GM20431 (cell line): Measurements from ENCODE around the gene SKAP1.
"Not testable (repeated sequence)": the region's sequence is repeated elsewhere in the genome, so short reads cannot be mapped to it uniquely, and the experiment has no call there.

ENCODE experiments used
- in situ Hi-C: fragments of 300-500 bp; cut with MseI, MboI; formaldehyde crosslinking; loops from one replicate; pipeline ENCODE4 v1.15.0; 2020; ENCODE audit warnings: low sequenced_read_pairs; ENCODE audit not compliant: unreplicated experiment

Gene SKAP1

DNA sequence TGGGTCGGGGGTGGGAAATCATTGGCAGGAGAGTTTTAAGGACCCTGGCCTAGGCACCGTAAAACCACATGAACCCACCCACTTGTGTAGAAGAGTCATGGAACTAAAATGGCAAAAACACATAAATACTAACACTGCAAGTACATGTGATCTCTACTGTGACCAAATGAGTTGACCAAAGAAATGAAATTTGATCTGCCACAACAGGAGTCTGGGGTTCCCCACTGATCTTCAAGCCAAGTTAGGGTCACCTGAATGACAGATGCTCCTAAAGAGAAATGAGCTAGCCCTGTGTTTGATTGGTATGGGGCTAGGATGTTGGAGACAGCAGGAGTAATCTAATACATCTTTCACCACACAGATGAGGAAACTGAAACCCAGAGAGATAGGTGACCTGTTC lies 21.5 kb upstream of the SKAP1 start:
- in situ Hi-C loops: loop anchor here (10.0 kb wide), 1 partner anchor 107 kb away; no protein-coding TSS in a partner anchor

DNA sequence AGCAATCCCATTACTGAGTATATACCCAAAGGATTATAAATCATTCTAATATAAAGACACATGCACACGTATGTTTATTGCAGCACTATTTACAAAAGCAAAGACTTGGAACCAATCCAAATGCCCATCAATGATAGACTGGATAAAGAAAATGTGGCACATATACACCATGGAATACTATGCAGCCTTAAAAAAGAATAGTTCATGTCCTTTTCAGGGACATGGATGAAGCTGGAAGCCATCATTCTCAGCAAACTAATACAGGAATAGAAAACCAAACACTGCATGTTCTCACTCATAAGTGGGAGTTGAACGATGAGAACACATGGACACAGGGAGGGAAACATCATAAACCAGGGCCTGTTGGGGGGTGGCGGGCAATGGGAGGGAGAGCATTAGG lies 19.3 kb upstream of the SKAP1 start:
- in situ Hi-C loops: not testable (repeated sequence)

DNA sequence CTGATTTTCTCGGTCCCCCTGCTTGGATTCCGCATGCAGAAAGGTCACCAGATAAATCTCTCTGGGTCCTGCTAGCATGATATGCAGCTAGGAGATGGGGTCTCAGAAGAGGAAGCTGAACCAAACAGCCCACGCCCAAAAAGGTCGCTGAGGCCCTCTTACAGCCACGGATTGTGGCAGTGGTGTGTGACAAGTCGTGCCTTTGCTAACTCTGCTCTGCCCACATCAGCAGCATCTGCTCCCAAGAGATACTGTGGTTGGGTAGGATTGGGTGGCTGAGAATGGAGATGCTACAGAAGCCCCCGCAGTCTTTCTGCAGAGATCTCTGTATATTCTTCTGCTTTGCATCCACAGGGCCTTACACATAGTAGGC lies 15.2 kb upstream of the SKAP1 start:
- in situ Hi-C loops: no loop called here

DNA sequence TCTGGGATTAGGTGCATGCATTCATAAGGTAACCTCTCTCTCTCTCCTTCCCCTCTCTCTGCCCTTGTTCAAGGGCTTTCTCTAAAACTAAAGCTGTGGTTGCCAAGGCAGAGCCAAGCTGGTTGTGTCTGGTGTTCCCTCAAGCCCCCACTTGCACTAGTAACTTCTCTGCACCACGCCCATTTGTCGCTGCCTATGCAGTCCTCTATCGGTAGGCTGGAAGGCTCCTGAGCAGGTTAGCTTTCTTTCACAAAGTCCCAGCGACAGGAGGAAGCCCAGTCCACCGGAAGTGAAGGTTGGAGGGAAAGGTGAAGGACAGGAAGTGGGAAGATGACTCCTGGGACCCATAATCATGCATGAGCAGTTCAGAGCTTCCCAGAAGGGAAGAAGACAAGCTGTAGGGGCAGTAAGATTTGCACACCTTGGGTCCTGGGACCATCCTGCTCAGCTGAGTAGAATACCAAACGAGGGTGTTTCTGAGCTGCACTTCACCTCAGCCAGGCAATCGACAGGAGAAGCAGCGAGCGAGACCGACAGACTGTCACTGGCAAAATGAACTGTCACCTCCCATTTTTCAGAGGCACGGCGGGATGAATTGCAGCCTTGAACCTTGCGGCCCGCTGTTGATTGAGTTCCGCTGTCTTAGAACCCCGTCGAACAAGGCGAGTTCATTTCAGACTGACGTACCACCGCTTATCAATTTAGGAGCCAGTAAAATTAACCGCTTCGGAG lies 14.7 kb upstream of the SKAP1 start:
- in situ Hi-C loops: no loop called here

DNA sequence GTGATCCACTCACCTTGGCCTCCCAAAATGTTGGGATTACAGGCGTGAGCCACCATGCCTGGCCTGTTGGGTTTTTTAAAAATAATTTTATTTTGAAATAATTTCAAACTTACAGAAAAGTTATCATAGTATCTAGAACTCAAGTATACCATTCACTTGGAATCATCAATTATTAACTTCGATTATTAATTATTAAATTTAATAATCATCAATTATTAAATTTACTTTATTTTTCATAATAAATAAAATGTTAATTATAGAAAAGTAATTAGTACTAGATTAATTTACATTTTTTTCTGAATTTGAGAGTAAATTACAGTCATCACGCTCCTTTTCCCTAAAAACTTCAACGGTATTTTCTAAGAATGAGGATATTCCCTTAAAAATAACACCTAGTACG lies 13.7 kb upstream of the SKAP1 start:
- in situ Hi-C loops: no loop called here

DNA sequence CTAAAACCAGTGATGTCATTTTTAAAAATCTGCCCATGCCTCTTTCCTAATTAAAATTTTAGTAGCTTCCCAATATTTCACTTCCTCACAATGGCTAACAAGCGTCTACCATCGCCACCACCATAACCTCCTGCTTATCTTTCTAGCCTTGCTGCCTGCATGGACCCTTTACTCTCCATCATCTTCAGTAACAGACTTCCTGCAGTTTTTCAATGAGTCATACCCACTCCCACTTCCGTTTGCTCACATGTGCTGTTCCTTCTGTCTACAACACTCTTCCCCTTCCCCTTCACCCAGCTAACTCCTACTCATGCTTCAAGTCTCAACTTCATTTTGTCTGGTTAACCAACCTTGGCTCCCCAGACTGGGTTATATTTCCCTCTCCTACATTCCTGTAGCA lies 12.8 kb upstream of the SKAP1 start:
- in situ Hi-C loops: no loop called here

DNA sequence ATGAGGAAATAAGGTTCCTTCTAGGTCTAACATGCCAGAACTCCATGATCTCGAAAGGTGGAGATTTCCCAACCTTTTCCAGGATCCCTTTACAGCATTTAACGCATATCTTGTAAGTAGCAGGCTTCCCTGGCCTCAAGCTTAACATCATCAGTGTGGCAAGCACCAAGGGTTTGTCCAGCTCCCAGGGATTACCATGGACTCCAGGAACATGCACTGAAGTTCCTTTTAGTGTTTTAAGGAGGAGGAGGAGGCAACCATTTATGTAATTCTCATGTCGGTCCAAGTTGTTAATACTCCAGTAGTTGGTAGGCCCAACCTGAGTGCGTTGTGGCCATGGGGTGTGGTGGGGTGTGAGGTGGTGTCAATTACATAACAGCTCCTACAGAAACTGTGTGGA lies 11.8 kb upstream of the SKAP1 start:
- in situ Hi-C loops: no loop called here

DNA sequence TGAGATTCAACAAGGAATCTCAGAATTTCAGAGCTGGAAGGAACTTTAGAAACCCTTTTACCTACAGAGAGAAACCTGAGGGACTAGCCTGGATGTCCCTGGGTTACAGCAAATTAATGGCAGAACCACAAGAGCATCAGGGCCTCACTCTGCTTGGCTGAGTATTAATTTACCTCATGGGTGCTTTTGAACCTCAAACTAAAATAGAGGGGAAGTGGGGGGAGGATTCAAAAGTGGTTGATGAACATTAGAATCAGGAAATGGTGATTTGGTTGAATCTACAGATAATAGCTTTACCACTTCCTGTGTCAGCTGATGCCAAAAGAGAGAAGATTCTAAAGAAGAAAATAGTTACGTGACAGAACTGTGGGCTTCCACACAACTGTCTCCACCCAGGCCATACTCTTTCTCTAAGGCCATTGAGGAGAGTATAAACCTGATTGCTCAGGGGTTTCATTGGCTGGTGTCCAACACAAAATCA lies 11.3 kb upstream of the SKAP1 start:
- in situ Hi-C loops: no loop called here

DNA sequence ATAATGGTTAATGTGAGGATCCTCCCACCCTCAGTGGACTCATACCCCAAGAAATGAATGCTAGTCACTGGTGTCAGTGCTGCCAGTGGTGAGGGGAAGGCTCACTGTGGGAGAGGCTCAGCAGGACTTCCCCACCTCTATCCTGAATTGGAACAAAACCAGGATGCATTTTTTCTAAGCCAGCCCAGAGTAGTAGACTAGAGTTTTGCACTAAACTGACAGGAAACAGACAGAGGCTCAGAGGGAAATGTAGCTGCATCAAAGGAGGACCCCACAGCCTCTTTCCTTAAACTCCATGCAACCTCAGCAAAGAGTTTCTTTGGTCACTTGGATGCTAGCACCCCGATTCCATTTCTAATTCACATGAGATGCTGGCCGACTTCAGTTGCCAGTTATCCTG lies 10.7 kb upstream of the SKAP1 start:
- in situ Hi-C loops: no loop called here

DNA sequence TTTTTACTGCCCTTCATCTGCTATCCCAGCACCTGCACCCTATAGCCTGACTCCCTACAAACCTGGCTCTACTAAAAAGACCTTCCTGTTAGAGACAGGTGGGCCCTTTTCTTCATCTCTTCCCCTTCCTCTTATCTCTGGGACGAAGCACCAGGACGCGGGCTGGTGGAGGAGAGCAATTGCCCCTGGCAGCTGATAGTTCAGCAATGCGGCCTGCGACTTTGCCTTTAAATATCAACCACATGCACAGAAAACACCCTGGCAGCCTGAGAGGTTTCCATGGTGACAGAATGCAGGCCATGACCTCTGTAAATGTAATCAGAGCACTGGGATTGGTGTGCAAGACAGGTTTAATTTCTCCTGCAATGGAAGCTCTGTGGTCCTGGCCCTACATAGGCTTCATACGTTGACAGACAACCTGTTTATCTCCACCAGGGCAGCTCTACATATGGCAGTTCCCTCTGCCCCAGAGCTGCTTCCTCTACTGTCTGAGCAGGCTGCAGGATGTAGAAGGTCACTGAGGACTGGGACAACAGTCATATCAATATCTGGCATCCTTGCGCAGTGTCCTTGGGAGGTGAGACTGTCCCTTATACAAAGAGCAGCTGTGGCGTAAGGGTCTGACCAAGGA lies 10.0 kb upstream of the SKAP1 start:
- in situ Hi-C loops: no loop called here

DNA sequence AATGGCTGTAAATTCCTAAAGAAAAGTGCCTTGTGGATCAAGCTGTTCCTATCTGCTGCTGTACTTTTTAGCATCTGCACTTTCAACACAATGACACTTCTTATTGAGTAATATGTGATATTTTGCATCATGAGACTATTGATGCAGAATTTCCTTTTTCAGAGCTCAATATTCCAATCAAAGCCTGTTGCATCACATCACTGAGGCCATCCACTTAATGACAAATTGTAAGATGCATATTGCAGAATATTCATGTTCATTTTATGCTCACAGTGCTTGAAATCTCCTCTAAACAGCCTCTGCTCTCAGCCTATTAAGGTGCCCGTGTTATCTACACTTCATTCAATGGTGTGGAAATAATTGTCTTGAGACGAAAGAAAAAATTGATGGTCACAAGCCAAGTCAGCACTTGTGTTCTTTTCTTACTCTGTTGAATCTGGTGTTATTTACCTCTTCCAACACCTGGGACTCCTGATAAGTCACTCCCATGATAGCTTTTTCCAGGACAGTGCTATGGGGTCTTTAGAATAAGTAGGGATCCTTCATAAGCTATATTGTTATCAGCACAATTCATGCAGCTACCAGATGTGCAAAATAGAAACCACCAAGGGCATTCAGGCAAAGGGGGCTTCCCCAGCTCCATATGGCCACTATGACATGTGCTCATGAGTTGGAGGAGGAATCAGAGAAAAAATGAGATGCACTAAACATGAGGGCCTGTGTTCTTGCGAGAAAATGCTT lies 9.3 kb upstream of the SKAP1 start:
- in situ Hi-C loops: no loop called here

DNA sequence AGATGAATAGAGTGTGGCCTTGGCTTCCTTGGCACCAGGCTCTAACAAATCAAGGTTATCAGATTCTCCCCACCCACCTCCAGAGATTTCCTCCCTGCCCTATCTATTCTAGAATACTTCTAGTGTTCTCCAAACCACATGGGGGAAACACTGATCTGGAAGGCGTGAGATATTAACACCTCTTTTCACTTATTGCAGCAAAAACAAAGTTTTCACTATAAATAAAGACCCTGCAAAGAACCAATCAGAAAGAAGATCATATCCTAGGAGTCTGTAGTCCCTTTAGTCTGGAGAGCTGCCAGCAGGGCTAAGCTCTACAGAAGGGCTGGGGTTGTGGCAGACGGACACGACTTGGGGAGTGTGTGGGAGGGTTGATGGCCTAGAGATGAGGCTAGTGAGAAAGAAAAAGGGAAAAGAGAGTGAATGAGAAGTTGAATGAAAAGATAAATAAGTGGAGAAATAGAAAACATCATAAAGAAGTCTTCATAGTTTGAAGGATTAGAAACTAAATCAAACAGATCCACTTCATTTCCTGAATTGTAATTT lies 8.6 kb upstream of the SKAP1 start:
- in situ Hi-C loops: no loop called here

DNA sequence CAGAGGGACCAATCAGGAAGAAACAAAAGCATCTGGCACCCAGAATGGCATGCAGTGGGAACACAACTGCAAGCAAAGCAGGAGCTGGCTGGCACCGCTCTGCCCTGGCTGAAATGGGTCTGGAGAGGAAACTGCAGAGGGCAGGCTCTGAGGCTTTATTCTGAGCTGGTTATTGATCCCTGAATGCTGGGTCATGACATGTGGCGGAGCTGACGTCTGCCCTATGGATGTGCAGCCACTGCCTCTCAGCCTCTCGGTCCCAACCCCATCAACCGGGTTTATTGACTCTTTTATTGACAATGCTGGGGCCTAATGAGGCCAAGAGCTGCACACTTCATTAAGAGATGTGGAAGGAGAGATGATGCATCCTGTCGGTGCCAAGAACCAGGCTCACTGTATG lies 3.9 kb upstream of the SKAP1 start:
- in situ Hi-C loops: no loop called here

DNA sequence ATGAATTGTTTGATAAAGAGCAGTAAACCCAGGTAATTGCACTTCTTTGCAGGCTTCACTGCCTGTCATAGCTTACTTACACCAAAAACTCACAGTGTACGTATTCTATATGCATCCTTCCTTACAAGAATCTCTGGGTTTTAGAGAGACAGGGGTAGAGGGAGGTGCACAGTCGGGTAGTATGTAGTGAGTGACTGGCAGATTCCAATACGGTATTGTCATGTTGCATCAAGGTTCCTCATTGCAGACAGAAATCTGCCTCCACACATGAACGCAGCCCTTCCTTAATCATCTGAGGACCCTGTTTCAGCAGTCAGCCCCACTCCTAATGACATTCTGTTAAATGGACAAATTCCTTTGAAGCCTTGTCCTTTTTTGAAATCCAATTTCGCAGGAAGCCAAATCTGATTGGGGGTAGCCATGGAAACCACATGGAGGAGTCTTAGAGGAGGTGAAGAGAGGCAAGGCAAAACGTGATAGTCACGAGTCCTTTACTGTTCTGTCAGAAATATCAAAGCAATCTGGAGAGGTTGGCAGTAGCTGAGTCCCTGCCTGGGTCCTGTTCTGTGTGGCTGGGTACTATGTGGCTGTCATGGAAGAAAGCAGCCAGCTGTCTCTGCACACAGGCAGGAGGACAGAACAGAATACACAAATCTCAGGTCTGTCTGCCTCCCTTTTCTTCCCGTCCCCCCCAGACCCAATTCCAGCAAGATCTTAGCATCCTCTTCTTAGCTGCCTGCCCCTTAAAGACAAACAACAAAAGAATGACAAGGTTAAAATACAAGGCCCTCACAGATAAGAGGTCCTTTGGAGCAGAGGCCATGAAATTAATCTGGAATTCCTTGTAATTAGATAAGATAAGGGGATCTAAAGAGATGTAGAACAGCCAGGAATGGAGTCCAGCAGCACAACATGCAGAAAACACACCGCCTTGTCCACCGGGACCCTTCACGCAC lies 3.1 kb upstream of the SKAP1 start:
- in situ Hi-C loops: no loop called here

DNA sequence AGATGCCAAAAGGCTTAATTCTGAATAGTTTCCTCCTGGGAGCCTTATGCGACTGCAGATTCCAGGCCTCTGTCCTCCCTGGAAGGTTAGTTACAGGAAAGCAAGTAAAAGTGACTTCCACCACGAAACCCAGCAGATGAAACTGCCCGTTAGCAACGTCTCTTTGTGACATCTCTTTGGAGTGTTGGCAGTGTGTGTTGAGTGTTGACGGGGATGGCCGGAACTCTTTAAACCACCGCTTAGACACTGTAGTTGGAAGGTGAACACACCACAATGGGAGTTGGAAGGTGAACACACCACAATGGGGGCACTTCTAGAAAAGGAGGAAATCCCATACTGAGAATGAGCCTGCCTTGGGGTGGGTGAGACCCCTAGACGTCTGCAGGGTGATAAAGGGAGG lies 858 bp downstream of the SKAP1 start:
- in situ Hi-C loops: no loop called here

DNA sequence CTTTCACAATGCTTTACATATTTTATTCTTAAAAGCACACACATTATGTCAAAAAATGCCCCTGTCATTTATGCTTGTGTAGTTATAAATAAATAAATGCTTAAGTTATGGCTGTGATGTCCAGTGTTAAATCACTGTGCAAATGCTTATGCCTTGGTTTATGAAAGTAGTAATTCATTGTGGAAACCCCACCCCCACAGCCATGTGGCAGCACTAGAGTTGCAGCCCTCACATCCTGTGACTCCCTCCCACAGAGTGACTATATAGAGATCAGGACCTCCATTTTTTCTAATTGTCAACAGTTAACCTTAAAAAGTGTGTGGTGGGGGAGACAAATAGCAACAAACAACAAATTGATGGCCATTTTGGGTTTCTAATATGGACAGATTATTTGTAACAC lies 2.4 kb downstream of the SKAP1 start:
- in situ Hi-C loops: no loop called here

DNA sequence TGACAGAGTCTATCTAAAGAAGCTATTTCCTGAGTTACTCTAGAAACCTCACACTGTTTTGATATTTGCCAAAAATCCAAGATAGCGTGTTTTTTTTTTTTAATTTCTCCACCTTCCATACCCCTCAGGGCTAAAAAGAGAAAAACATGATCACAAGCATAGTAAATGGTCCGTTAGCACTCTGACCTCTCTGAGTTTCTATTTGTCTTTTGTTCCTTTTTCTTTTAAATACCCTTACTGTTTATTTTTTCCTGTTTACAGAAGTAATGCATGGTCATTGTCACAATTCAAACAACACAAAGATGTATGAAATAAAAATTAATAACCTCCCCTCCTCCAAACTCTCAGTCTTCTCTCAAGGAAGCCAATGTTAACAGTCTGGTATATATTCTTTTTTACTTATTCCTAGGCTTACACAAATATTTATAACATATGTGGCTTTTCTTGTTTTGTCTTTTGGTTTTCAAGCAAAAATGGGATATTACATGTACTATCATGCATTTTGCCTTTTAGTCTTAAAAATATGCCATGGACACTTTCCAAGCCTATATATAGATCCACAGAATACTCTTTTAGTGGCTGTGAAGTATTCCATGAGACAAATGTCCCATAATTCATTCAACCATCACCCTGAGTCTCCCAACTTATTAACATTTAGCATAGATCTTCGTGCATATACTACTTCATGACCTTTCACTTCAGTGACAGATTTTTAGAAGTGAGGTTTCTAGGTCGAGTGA lies 3.1 kb downstream of the SKAP1 start:
- in situ Hi-C loops: no loop called here

DNA sequence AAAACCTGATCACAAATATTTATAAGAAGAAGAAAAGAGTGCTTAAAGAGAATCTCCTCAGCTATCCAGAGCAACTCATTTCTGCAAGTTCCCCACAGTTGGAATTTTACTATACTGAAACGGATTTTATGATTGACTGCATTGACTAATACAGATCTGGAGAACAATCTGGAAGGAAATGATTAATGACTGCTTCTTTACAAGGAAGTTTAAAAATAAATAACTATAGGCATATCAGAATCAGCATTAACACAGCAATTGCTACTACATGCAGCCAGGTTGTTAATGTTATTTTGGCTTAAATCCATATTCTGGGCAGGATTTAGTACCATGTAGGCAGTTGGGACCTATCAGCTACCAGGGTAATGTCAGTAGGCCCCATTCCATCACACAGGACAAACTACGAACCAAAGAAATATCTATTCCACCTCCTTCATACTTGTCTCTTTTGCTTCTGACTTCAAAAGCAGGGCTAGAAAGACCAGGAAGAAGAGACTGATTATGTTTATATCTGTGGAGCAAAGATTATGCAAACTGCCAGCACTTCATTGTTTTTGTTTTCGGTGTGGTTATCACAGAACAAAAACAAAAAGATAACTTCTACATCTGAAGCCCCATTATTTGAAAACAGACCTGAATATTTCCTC lies 3.9 kb downstream of the SKAP1 start:
- in situ Hi-C loops: no loop called here

DNA sequence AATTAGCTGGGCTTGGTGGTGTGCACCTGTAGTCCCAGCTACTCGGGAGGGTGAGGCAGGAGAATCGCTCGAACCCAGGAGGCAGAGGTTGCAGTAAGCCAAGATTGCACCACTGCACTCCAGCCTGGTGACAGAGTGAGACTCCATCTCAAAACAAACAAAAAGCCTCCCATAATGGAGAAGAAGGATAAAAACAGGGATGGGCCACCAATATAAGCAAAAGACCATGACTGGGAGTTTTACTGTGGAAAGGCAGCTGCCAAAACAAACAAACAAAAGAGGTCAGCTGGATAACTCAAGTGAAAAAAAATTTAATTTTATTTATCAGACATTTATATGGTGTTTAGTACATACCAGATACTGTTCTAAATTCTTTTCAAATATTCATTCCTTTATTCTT lies 8.0 kb downstream of the SKAP1 start:
- in situ Hi-C loops: not testable (repeated sequence)
